ENCODE results near the gene CC2D2A. TPM values are rescaled to one million over a fixed set of nuclear protein-coding genes. Genes with fewer than 3 reads are reported as not detected.
"Not testable (repeated sequence)": the region's sequence is repeated elsewhere in the genome, so short reads cannot be mapped to it uniquely, and the experiment has no call there.

Gene CC2D2A
- total RNA-seq, 1 donor from 2014 or later, result 9.6 TPM

- intact Hi-C loops (cut with micrococcal nuclease), result no loop called here
- no peak overlapping the region for H3K4me3 ChIP-seq
These were observed 43.9 kb downstream of the CC2D2A start for GRCh38 chr4:15513545-15513944.

GRCh38 chr4:15515106-15515505 is 45.4 kb downstream of the CC2D2A start:
- intact Hi-C loops (cut with micrococcal nuclease), result no loop called here
- DNase-seq, result no peak
- no peak overlapping the region for H3K27ac ChIP-seq (replicated peaks)
- H3K4me1 ChIP-seq, result no peaks in the 10 kb centered on the region
- no peak overlapping the region for H3K4me3 ChIP-seq
- H3K9me3 ChIP-seq (replicated peaks), result no peaks in the 10 kb centered on the region
- TF ChIP-seq, protein P1, sequence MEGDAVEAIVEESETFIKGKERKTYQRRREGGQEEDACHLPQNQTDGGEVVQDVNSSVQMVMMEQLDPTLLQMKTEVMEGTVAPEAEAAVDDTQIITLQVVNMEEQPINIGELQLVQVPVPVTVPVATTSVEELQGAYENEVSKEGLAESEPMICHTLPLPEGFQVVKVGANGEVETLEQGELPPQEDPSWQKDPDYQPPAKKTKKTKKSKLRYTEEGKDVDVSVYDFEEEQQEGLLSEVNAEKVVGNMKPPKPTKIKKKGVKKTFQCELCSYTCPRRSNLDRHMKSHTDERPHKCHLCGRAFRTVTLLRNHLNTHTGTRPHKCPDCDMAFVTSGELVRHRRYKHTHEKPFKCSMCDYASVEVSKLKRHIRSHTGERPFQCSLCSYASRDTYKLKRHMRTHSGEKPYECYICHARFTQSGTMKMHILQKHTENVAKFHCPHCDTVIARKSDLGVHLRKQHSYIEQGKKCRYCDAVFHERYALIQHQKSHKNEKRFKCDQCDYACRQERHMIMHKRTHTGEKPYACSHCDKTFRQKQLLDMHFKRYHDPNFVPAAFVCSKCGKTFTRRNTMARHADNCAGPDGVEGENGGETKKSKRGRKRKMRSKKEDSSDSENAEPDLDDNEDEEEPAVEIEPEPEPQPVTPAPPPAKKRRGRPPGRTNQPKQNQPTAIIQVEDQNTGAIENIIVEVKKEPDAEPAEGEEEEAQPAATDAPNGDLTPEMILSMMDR (IDR thresholded peaks at IDR 0.05; ENCODE audit: borderline replicate concordance), result no peak
- peaks cover 76% of the 10 kb centered on the region for H3K36me3 ChIP-seq
- no peaks in the 10 kb centered on the region for H3K27me3 ChIP-seq (ENCODE audit: low read depth)

More at GRCh38 chr4:15513545-15513944, 43.9 kb downstream of the CC2D2A start:
- TF ChIP-seq, protein P1 (IDR thresholded peaks at IDR 0.05; ENCODE audit: borderline replicate concordance), result no peak
- no peaks in the 10 kb centered on the region for H3K27me3 ChIP-seq (ENCODE audit: low read depth)
- DNase-seq, result no peak
- H3K27ac ChIP-seq (replicated peaks), result no peak overlapping the region
- H3K36me3 ChIP-seq, result peaks cover 67% of the 10 kb centered on the region
- no peaks in the 10 kb centered on the region for H3K4me1 ChIP-seq
- no peaks in the 10 kb centered on the region for H3K9me3 ChIP-seq (replicated peaks)

DNA sequence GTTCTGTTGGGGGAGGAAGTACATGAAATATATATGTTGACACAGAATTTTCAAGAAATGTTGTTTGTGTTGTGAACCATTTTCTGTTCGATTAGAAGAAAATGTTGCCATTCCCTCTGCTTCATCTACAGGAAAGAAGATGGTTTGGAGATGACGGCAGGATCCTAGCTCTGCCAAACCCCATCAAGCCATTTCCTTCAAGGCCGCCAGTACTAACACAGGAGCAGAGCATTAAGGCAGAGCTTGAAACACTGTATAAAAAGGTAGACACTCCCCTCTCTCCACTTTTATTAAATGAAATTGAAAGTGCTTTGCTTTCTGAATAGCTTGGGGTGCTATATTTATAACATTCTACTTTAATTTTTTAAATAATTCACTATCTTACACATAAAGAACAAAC is 46.8 kb downstream of the CC2D2A start:
- TF ChIP-seq, protein P1 (IDR thresholded peaks at IDR 0.05; ENCODE audit: borderline replicate concordance), result no peak
- peaks cover 65% of the 10 kb centered on the region for H3K36me3 ChIP-seq
- no peak for DNase-seq
- H3K27me3 ChIP-seq (ENCODE audit: low read depth), result no peaks in the 10 kb centered on the region
- no peak overlapping the region for H3K27ac ChIP-seq (replicated peaks)
- H3K4me1 ChIP-seq, result no peaks in the 10 kb centered on the region
- H3K9me3 ChIP-seq (replicated peaks), result no peaks in the 10 kb centered on the region
- H3K4me3 ChIP-seq, result no peak overlapping the region
- intact Hi-C loops (cut with micrococcal nuclease), result no loop called here

GRCh38 chr4:15517681-15518080 is 48.0 kb downstream of the CC2D2A start:
- H3K36me3 ChIP-seq, result peaks cover 59% of the 10 kb centered on the region
- intact Hi-C loops (cut with micrococcal nuclease), result not testable (repeated sequence)

DNA sequence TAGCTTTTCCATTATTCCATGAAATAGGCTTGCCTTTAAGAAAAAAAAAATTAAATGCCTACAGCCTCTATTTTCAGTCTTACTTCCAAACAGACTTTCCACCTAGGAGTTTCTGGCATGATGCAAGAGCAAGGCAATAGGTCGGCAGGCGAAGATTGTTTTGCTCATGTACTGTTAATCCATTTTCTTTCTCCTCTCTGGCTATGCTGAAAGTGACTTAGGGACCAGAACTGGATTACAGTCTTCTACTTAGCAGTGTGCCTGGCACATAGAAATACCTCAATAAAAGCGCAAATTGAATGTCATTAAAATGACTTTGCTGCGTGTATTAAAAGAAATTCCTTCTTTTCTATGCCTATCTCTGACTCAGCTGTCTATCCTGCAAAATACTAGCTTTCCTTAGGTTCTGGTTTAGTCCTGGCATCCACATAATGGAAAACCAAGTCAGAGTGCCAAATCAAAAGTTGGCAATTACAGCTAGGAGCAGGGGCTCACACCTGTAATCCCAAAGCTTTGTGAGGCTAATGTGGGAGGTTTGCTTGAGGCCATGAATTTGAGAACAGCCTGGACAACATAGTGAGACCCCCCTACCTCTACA is 51.9 kb downstream of the CC2D2A start:
- Histone ChIP-seq H3K9me3 (replicated peaks) (no peaks in the 10 kb centered on the region), H3K36me3 (peaks cover 45% of the 10 kb centered on the region), H3K27ac (replicated peaks) (no peak overlapping the region), H3K4me1 (no peaks in the 10 kb centered on the region), H3K27me3 (ENCODE audit: low read depth) (no peaks in the 10 kb centered on the region), H3K4me3 (no peak overlapping the region)
- intact Hi-C loops (cut with micrococcal nuclease), result no loop called here
- TF ChIP-seq, protein P1 (IDR thresholded peaks at IDR 0.05; ENCODE audit: borderline replicate concordance), result no peak
- DNase-seq, result no peak

More at GRCh38 chr4:15517681-15518080, 48.0 kb downstream of the CC2D2A start:
- not testable (repeated sequence) for H3K9me3 ChIP-seq (replicated peaks); H3K27ac ChIP-seq (replicated peaks); H3K4me3 ChIP-seq; H3K4me1 ChIP-seq; DNase-seq; H3K27me3 ChIP-seq (ENCODE audit: low read depth)

DNA sequence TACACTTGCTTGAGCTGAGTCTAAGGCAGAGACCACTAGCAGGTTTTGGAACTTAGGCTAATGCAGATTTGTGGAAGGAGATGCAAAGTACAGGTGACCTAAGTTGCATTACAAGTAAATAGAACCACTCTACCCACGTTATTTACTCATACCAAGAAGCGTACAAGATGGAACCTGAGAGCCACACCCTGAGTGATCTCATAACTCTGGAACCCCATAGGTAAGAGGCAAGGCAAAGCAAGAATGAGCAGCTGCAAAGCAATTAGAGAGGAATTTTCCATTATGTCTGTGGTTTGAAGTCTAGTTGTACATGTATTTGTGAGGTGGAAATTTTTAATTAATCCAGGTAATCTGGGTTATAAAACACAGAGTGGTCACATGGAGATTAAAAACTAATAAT is 55.4 kb downstream of the CC2D2A start:
- Histone ChIP-seq H3K36me3 (peaks cover 39% of the 10 kb centered on the region), H3K27ac (replicated peaks) (no peak overlapping the region), H3K4me3 (no peak overlapping the region), H3K9me3 (replicated peaks) (no peaks in the 10 kb centered on the region), H3K4me1 (no peaks in the 10 kb centered on the region), H3K27me3 (ENCODE audit: low read depth) (no peaks in the 10 kb centered on the region)
- intact Hi-C loops (cut with micrococcal nuclease), result no loop called here
- TF ChIP-seq, protein P1 (IDR thresholded peaks at IDR 0.05; ENCODE audit: borderline replicate concordance), result no peak
- DNase-seq, result no peak
